Activated naive CD4-positive, alpha-beta T cell (primary cell): ENCODE results near the gene RFX6.

ENCODE experiments used
- DNase-seq, 4 experiments: peaks; one replicate each; lab custom pipeline; 2025; lab: John Stamatoyannopoulos, UW

The RFX6 gene

GRCh38 chr6:116902634-116903033 is 25.6 kb downstream of the RFX6 start:
- no peak for DNase-seq

- DNase-seq, result no peak
These were observed 46.0 kb downstream of the RFX6 start for GRCh38 chr6:116922853-116923548.

- DNase-seq, result no peak
These were observed 47.2 kb downstream of the RFX6 start for GRCh38 chr6:116924245-116924644.

DNA sequence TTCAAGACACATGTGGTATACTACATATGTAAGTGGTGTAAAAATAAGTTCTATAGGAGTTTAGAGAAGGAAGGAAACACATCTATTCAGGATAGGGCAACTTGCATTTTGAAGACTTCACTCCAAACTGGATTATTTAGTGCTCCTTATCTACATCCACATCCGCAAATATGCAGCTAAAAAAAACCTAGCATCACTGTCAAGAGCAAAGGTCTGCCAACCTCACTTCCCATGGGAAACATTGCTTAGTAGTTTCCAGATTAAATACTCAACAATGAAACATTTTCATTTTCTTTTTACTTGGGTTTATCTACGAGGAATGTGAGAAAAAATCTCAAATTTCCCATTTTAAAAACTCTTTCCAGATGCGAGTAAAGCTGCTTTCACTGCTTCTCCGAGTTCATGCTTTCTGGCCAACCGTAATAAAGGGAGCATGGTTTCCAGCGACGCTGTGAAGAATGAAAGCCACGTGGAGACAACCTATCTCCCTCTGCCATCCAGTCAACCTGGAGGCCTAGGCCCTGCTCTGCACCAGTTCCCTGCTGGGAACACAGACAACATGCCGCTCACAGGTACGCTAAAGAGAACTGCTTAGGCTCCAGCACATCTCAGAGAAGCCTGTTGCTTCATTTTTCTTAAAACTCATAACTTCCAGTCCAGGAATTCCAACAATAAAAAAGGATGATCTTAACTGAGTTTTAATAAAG is 48.2 kb downstream of the RFX6 start:
- DNase-seq, result no peak

GRCh38 chr6:116928677-116929076 is 51.6 kb downstream of the RFX6 start:
- no peak for DNase-seq

GRCh38 chr6:116929825-116930224 is 52.8 kb downstream of the RFX6 start:
- no peak for DNase-seq

DNA sequence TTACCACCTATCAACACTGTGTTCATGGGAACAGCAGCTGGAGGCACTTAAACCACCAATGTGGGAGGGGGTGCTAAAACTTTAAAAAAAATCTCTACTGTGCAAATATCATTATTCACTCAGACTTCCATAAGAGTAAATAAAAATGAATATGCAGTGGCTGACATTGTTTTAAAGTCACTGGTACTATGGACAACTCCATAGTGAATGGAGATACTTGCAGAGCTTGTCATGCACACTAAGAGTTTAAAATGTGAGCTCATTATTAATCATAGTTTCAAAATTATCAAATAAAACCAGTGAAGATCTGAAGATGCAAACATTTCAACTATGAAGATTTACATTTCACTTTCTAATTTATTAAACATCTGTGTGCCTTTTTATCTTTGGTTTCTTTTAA is 54.4 kb downstream of the RFX6 start:
- no peak for DNase-seq

GRCh38 chr6:116932496-116932895 is 55.5 kb downstream of the RFX6 start:
- DNase-seq, result no peak

DNA sequence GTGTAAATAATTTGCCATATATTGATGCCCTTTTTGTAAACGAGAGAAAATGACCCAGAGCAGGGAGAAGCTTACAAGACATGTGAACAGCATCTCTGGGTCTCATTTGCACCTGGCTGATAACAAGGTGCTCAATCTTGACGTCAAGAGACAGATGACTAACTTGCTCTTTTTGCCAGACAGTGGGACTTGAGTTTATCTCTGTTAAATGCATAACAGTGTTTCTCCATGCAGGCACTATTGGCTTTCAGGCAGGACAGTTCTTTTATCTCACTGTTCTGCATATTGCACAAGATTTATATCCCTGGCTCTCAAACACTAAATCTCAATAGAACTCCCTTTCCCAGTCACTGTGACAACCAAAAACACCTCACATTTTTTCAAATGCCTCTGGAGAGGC is 56.4 kb downstream of the RFX6 start:
- DNase-seq, result no peak

DNA sequence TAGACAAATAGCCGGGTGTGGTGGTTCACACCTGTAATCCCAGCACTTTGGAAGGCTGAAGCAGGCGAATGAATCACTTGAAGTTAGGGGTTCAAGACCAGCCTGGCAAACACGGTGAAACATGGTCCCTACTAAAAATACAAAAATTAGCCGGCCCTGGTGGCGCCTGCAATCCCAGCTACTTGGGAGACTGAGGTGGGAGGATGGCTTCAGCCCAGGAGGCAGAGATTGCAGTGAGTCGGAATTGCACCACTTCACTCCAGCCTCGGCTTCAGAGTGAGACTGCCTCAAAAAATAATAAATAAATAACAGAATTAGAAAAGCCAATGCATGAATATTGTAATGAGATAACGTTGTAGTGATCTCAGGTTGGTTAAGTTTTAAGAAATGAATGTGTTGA is 61.3 kb downstream of the RFX6 start:
- no peak for DNase-seq

- no peak for DNase-seq
These were observed 64.7 kb downstream of the RFX6 start for GRCh38 chr6:116941727-116942126.

GRCh38 chr6:116945809-116946208 is 68.8 kb downstream of the RFX6 start:
- no peak for DNase-seq

- no peak for DNase-seq
These were observed 71.7 kb downstream of the RFX6 start for GRCh38 chr6:116948533-116949304.

DNA sequence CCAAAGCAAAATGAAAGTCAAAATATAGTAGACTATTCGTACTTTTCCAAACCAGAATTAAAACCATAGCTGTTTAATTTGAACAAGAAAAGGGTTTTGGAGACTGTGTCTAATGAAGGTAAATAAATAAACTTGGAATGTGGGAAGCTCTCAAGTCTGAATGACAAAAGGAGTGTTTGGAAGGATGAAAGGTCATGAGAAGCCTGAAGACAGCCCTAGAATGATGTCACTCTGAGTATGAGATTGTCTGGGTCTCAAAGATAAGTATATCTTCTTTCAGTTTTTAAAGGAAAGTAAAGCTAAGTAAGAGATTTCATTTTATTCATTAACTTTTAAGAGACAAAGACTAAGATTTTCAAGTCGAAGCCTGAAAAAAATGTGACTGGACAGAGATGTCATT is 72.9 kb downstream of the RFX6 start:
- DNase-seq, result no peak

GRCh38 chr6:116954335-116954734 is 77.3 kb downstream of the RFX6 start:
- DNase-seq, result no peak

DNA sequence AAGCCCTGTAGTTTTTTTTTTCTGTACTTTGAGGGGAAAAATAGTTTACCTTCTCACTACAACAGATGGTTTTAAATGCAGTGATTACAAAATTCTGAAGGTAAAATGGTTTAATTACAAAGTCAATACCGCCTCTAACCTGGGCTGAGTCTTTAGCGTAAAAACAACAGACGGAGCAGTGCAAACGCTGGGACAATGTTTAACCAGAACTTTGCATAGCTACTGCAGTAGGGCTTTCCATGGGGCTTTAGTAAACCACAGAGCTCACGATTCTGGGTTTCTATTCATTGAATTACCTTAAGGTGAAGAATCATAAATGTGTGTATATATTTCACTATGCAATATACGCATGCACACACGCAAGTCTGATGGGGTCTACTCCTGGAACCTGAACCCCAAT is 77.9 kb downstream of the RFX6 start:
- DNase-seq, result no peak

GRCh38 chr6:116955773-116956172 is 78.7 kb downstream of the RFX6 start:
- DNase-seq, result no peak

- DNase-seq, result no peak
These were observed 86.9 kb downstream of the RFX6 start for GRCh38 chr6:116963972-116964371.

DNA sequence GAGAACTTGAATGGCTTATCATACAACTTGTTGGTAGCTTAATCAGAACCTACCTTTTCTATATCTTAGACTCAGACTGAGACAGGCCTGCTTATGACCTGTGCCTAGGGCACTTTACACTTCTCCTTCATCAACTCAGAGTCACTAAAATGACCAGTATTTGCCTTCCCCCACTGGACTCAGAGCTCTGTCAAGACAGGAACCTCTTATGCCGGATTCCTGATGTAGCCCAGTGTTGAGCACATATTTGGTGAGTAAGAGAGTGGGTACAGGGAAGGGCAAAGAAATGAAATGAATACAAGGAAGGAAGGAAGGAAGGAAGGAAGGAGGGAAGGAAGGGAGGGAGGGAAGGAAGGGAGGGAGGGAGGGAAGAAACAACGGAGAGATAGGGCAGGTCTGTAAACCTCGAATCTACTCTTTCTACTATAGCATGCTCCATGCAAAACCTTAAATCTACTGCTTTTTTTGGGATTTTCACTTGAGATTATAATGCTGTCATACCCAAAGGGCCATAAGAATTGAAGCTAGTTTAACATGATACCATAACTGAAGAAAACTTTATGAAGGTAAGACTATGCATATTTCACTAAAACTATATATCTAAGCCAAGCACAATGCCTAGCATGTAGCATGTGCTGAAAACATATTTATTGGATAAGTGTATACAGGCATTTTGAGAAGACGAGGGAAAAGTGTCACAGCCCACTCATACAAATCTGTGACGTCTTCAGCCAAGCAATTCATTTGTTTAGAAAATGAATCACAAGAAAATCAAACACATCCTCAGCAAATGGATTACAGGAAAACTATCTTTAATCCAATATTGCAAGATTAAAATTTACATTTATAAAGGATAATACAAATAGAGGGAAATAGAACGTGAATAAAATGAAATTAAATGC is 89.9 kb downstream of the RFX6 start:
- DNase-seq, result no peak

GRCh38 chr6:116969211-116969863 is 92.3 kb downstream of the RFX6 start:
- DNase-seq, result no peak

- no peak for DNase-seq
These were observed 94.9 kb downstream of the RFX6 start for GRCh38 chr6:116971959-116972358.
